PFSK-1 (cell line): ENCODE data around the gene CCNG1.

ENCODE experiments used
- POLR2AphosphoS5 ChIP-seq: IDR thresholded peaks from 2 replicates; pipeline ENCODE4 v1.6.1; 2012; ENCODE audit warnings: low read depth, mild to moderate bottlenecking, control low read depth, low read length, moderate library complexity
- SIN3A ChIP-seq: IDR thresholded peaks from 2 replicates; pipeline ENCODE4 v1.6.1; 2012; ENCODE audit warnings: mild to moderate bottlenecking, low read length, moderate library complexity, borderline replicate concordance; ENCODE audit not compliant: insufficient read depth
- TAF1 ChIP-seq: IDR thresholded peaks from 2 replicates; pipeline ENCODE4 v1.6.1; 2012; ENCODE audit warnings: low read length, control low read depth, borderline replicate concordance; ENCODE audit not compliant: insufficient read depth
- TF ChIP-seq, protein P1 (sequence below), 2 experiments: IDR thresholded peaks; 2 replicates each; pipeline versions ENCODE4 v1.6.1 to v1.8.0; 2011 to 2012; ENCODE audit warnings: low read depth in 2 of 2, low read length in 2 of 2, control low read depth in 1 of 2, inconsistent platforms in 1 of 2, mild to moderate bottlenecking in 1 of 2, moderate library complexity in 1 of 2; ENCODE audit not compliant: insufficient read depth in 1 of 2

- TF ChIP-seq, protein P1, sequence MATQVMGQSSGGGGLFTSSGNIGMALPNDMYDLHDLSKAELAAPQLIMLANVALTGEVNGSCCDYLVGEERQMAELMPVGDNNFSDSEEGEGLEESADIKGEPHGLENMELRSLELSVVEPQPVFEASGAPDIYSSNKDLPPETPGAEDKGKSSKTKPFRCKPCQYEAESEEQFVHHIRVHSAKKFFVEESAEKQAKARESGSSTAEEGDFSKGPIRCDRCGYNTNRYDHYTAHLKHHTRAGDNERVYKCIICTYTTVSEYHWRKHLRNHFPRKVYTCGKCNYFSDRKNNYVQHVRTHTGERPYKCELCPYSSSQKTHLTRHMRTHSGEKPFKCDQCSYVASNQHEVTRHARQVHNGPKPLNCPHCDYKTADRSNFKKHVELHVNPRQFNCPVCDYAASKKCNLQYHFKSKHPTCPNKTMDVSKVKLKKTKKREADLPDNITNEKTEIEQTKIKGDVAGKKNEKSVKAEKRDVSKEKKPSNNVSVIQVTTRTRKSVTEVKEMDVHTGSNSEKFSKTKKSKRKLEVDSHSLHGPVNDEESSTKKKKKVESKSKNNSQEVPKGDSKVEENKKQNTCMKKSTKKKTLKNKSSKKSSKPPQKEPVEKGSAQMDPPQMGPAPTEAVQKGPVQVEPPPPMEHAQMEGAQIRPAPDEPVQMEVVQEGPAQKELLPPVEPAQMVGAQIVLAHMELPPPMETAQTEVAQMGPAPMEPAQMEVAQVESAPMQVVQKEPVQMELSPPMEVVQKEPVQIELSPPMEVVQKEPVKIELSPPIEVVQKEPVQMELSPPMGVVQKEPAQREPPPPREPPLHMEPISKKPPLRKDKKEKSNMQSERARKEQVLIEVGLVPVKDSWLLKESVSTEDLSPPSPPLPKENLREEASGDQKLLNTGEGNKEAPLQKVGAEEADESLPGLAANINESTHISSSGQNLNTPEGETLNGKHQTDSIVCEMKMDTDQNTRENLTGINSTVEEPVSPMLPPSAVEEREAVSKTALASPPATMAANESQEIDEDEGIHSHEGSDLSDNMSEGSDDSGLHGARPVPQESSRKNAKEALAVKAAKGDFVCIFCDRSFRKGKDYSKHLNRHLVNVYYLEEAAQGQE (IDR thresholded peaks at IDR 0.05; ENCODE audit: insufficient read depth in 1 of 2, low read depth in 2 of 2, low read length in 2 of 2): no peak
- TF ChIP-seq TAF1 (no peak), POLR2AphosphoS5 (no peak), SIN3A (no peak)
Observed at GRCh38 chr5:163456029-163456589, 18.7 kb downstream of the CCNG1 start.
